ENCODE data around the gene SEMA4D.

DNA sequence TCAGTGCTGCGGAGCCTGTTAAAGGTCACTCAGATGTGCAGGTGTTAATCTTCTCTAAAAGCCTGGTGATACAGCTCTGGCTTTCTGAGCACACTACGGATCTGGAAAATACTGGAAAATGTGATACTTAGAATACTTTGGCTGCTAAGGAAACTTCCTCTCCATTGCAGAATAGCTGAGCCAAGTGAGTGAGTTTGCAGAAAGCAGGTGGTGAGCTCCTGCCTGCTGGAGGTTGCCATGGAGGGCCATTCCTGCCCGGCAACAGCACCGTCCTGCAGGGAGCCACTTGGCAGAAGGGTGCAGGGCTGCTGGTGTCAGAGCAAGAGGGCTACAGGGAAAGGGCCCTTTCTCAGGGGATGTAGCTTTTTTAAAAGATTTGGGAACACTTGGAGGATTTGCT, 138.9 kb downstream of the SEMA4D start:
- TF ChIP-seq, protein P1, sequence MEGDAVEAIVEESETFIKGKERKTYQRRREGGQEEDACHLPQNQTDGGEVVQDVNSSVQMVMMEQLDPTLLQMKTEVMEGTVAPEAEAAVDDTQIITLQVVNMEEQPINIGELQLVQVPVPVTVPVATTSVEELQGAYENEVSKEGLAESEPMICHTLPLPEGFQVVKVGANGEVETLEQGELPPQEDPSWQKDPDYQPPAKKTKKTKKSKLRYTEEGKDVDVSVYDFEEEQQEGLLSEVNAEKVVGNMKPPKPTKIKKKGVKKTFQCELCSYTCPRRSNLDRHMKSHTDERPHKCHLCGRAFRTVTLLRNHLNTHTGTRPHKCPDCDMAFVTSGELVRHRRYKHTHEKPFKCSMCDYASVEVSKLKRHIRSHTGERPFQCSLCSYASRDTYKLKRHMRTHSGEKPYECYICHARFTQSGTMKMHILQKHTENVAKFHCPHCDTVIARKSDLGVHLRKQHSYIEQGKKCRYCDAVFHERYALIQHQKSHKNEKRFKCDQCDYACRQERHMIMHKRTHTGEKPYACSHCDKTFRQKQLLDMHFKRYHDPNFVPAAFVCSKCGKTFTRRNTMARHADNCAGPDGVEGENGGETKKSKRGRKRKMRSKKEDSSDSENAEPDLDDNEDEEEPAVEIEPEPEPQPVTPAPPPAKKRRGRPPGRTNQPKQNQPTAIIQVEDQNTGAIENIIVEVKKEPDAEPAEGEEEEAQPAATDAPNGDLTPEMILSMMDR (IDR thresholded peaks at IDR 0.05; ENCODE audit: low read depth, low read length) = no peak
- no peak for TF ChIP-seq POLR2A (IDR thresholded peaks at IDR 0.05; ENCODE audit: extremely low read depth, insufficient read length)
- TF ChIP-seq, protein P2, sequence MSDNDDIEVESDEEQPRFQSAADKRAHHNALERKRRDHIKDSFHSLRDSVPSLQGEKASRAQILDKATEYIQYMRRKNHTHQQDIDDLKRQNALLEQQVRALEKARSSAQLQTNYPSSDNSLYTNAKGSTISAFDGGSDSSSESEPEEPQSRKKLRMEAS (IDR thresholded peaks at IDR 0.05; ENCODE audit: low read depth, low read length) = no peak

Measured in NB4 (cell line).